ENCODE measurements around the gene ROBO2. TPM values are rescaled to one million over a fixed set of nuclear protein-coding genes. Genes with fewer than 3 reads are reported as not detected.

The ROBO2 gene
- total RNA-seq, 1 donor from 2014 or later, result 22.7 TPM

DNA sequence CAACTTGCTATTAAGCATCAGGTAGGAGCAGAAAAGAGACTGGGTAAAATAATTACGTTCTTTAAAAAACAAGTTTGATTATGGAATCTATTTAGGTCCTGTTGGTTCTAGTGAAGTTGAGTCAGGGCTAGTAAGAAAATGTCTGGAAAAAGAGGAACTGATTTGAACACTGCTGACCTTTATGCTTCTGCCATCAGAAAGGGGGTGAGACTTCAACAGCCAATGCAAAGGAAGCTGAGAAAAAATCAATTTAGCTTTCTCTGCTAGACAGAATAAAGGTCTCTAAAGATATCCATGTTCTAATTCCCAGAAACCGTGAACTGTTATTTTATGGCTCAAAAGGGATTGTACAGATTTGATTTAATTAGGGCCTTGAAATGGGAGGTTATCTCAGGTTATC lies 157.5 kb downstream of the ROBO2 start:
- Mint-ChIP-seq H3K36me3 (no peaks in the 10 kb centered on the region), H3K27ac (no peak overlapping the region), H3K4me3 (no peak overlapping the region), H3K9me3 (no peaks in the 10 kb centered on the region), H3K27me3 (no peaks in the 10 kb centered on the region), H3K4me1 (ENCODE audit: unreplicated experiment) (no peaks in the 10 kb centered on the region)
- no peak for TF ChIP-seq CTCF (conservative IDR thresholded peaks at IDR 0.05)
- DNase-seq (ENCODE audit: extremely low spot score, unreplicated experiment), result no peak

- H3K4me3 Mint-ChIP-seq, result no peak overlapping the region
These were observed 164.0 kb downstream of the ROBO2 start for GRCh38 chr3:77203851-77204250.

DNA sequence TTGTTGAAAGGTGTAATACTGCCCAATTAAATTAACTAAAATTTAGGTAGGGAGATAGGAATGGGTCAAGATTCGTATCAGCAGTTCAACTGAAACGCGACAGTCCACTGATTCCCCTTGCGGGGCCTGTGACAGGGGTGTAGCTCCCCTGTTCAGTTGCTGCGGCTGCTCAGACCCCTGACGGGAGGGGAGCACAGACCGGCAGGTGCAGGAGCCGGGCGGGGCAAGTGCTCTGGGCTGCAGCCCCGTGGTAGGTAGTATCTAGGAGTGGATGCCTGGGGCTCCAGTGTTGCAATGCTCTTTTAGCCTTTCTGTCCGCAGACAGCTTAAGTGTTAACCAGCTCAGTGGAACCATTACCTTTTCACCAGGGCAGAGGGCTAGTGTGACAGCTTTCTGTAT lies 164.9 kb downstream of the ROBO2 start:
- Mint-ChIP-seq H3K27ac (no peak overlapping the region), H3K4me3 (no peak overlapping the region), H3K9me3 (no peaks in the 10 kb centered on the region), H3K36me3 (no peaks in the 10 kb centered on the region), H3K4me1 (ENCODE audit: unreplicated experiment) (no peaks in the 10 kb centered on the region), H3K27me3 (no peaks in the 10 kb centered on the region)
- TF ChIP-seq CTCF (conservative IDR thresholded peaks at IDR 0.05), result no peak
- DNase-seq (ENCODE audit: extremely low spot score, unreplicated experiment), result no peak

More at GRCh38 chr3:77203851-77204250, 164.0 kb downstream of the ROBO2 start:
- Mint-ChIP-seq H3K4me1 (ENCODE audit: unreplicated experiment) (no peaks in the 10 kb centered on the region), H3K9me3 (no peaks in the 10 kb centered on the region), H3K27ac (no peak overlapping the region), H3K27me3 (no peaks in the 10 kb centered on the region), H3K36me3 (no peaks in the 10 kb centered on the region)
- DNase-seq (ENCODE audit: extremely low spot score, unreplicated experiment), result no peak
- no peak for TF ChIP-seq CTCF (conservative IDR thresholded peaks at IDR 0.05)

DNA sequence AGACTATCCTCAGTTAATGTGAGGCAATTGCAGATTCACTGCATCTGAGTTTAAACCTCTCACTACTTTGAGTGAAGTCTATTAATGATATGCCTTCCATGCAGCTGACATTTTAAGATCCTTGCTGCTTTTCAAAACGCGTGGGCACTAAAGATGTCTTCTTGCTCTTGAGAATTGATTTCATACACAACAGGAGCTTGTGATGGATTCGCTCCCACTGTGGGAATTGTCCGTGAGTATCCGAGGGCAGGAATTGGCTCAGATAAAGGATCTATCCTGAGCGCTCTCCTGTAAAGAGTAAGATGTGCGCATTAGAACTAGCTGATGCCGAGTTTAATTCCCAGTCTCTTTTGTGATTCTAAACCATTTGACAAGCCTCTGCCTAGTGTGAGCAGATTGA lies 167.9 kb downstream of the ROBO2 start:
- no peak for DNase-seq (ENCODE audit: extremely low spot score, unreplicated experiment)
- Mint-ChIP-seq H3K9me3 (no peaks in the 10 kb centered on the region), H3K27ac (no peak overlapping the region), H3K36me3 (no peaks in the 10 kb centered on the region), H3K4me1 (ENCODE audit: unreplicated experiment) (no peaks in the 10 kb centered on the region), H3K27me3 (no peaks in the 10 kb centered on the region), H3K4me3 (no peak overlapping the region)
- TF ChIP-seq CTCF (conservative IDR thresholded peaks at IDR 0.05), result no peak

GRCh38 chr3:77222701-77223100 lies 182.8 kb downstream of the ROBO2 start:
- TF ChIP-seq CTCF (conservative IDR thresholded peaks at IDR 0.05), result no peak
- Mint-ChIP-seq H3K27me3 (peaks cover 5% of the 10 kb centered on the region), H3K9me3 (no peaks in the 10 kb centered on the region), H3K27ac (no peak overlapping the region), H3K4me3 (no peak overlapping the region), H3K4me1 (ENCODE audit: unreplicated experiment) (no peaks in the 10 kb centered on the region), H3K36me3 (no peaks in the 10 kb centered on the region)
- DNase-seq (ENCODE audit: extremely low spot score, unreplicated experiment), result no peak

GRCh38 chr3:77227567-77227966 lies 187.7 kb downstream of the ROBO2 start:
- Mint-ChIP-seq H3K27ac (no peak overlapping the region), H3K4me1 (ENCODE audit: unreplicated experiment) (no peaks in the 10 kb centered on the region), H3K4me3 (no peak overlapping the region), H3K27me3 (peaks cover 5% of the 10 kb centered on the region), H3K9me3 (no peaks in the 10 kb centered on the region), H3K36me3 (no peaks in the 10 kb centered on the region)
- no peak for DNase-seq (ENCODE audit: extremely low spot score, unreplicated experiment)
- no peak for TF ChIP-seq CTCF (conservative IDR thresholded peaks at IDR 0.05)

Measured in type B pancreatic cell (in vitro differentiated cells).